H9 (cell line): Measurements from ENCODE around the gene TRPM8. TPM values are rescaled to one million over a fixed set of nuclear protein-coding genes. Genes with fewer than 3 reads are reported as not detected.

Experiments
- DNase-seq: peaks from one replicate; pipeline ENCODE4 v3.0.0-alpha.2; 2017
- H2AFZ ChIP-seq: one replicate; pipeline ENCODE4 v1.6.1; 2013; ENCODE audit warnings: mild to moderate bottlenecking, low read length, control low read depth, moderate library complexity
- H2AK5ac ChIP-seq: 2 replicates; pipeline ENCODE4 v1.6.1; 2013; ENCODE audit warnings: low read length, control low read depth, mixed read lengths; ENCODE audit not compliant: insufficient read length
- H2BK120ac ChIP-seq: one replicate; pipeline ENCODE4 v1.6.1; 2013; ENCODE audit warnings: low read depth, mild to moderate bottlenecking, low read length, control low read depth, inconsistent platforms; ENCODE audit not compliant: poor library complexity, severe bottlenecking
- H2BK12ac ChIP-seq: 2 replicates; pipeline ENCODE4 v1.6.1; 2013; ENCODE audit warnings: low read length, control low read depth, mixed read lengths, low read depth; ENCODE audit not compliant: insufficient read length
- H2BK15ac ChIP-seq: 2 replicates; pipeline ENCODE4 v1.6.1; 2013; ENCODE audit warnings: low read depth, low read length, control low read depth
- H2BK20ac ChIP-seq: one replicate; pipeline ENCODE4 v1.6.1; 2013; ENCODE audit warnings: low read depth, mild to moderate bottlenecking, low read length, control low read depth, inconsistent platforms; ENCODE audit not compliant: poor library complexity, severe bottlenecking
- H2BK5ac ChIP-seq: 2 replicates; pipeline ENCODE4 v1.6.1; 2013; ENCODE audit warnings: low read length, control low read depth, mixed read lengths; ENCODE audit not compliant: insufficient read length
- H3K14ac ChIP-seq: 2 replicates; pipeline ENCODE4 v1.6.1; 2013; ENCODE audit warnings: low read length, control low read depth; ENCODE audit not compliant: insufficient read depth
- H3K18ac ChIP-seq: 2 replicates; pipeline ENCODE4 v1.6.1; 2013; ENCODE audit warnings: low read depth, mild to moderate bottlenecking, mixed read lengths, low read length, control low read depth; ENCODE audit not compliant: insufficient read length
- H3K23ac ChIP-seq: 2 replicates; pipeline ENCODE4 v1.6.1; 2013; ENCODE audit warnings: low read length, control low read depth, mixed read lengths, low read depth; ENCODE audit not compliant: insufficient read length
- H3K23me2 ChIP-seq: 2 replicates; pipeline ENCODE4 v1.6.1; 2013; ENCODE audit warnings: low read depth, mild to moderate bottlenecking, mixed read lengths, low read length, control low read depth; ENCODE audit not compliant: insufficient read length, poor library complexity, severe bottlenecking
- H3K27ac ChIP-seq: 2 replicates; pipeline ENCODE4 v1.5.1; 2013; ENCODE audit warnings: low read length, control low read depth, mixed read lengths, low read depth; ENCODE audit not compliant: insufficient read length
- H3K27me3 ChIP-seq: 2 replicates; pipeline ENCODE4 v1.6.1; 2013; ENCODE audit warnings: low read length, control low read depth, inconsistent platforms; ENCODE audit not compliant: insufficient read depth
- H3K4ac ChIP-seq: 2 replicates; pipeline ENCODE4 v1.6.1; 2013; ENCODE audit warnings: low read depth, mild to moderate bottlenecking, control low read depth, inconsistent platforms, low read length, moderate library complexity
- H3K4me1 ChIP-seq: 2 replicates; pipeline ENCODE4 v1.6.1; 2013; ENCODE audit warnings: low read length, control low read depth, inconsistent platforms; ENCODE audit not compliant: insufficient read depth
- H3K4me2 ChIP-seq: 2 replicates; pipeline ENCODE4 v1.6.1; 2013; ENCODE audit warnings: low read length, control low read depth, mixed read lengths; ENCODE audit not compliant: insufficient read length, insufficient read depth
- H3K56ac ChIP-seq: 2 replicates; pipeline ENCODE4 v1.6.1; 2013; ENCODE audit warnings: low read depth, mild to moderate bottlenecking, mixed read lengths, low read length, control low read depth; ENCODE audit not compliant: insufficient read length
- H3K79me1 ChIP-seq: 2 replicates; pipeline ENCODE4 v1.6.1; 2013; ENCODE audit warnings: low read depth, mild to moderate bottlenecking, moderate library complexity, low read length, control low read depth, inconsistent platforms; ENCODE audit not compliant: insufficient read depth, poor library complexity, severe bottlenecking
- H3K79me2 ChIP-seq: 2 replicates; pipeline ENCODE4 v1.6.1; 2013; ENCODE audit warnings: low read length, control low read depth, inconsistent platforms; ENCODE audit not compliant: insufficient read depth
- H3K9ac ChIP-seq: 2 replicates; pipeline ENCODE4 v1.6.1; 2013; ENCODE audit warnings: low read length, control low read depth, mixed read lengths; ENCODE audit not compliant: insufficient read length; ENCODE audit errors: extremely low read depth
- H3K9me3 ChIP-seq: one replicate; pipeline ENCODE4 v1.6.1; 2013; ENCODE audit warnings: low read depth, low read length, inconsistent platforms; ENCODE audit not compliant: control insufficient read depth
- H3T11ph ChIP-seq: one replicate; pipeline ENCODE4 v1.6.1; 2013; ENCODE audit warnings: mild to moderate bottlenecking, low read length, control low read depth, inconsistent platforms
- H4K20me1 ChIP-seq: one replicate; pipeline ENCODE4 v1.6.1; 2013; ENCODE audit not compliant: control insufficient read depth, insufficient read length, insufficient read depth
- H4K5ac ChIP-seq: 2 replicates; pipeline ENCODE4 v1.6.1; 2013; ENCODE audit warnings: low read depth, mild to moderate bottlenecking, mixed read lengths, low read length, control low read depth; ENCODE audit not compliant: insufficient read length
- H4K8ac ChIP-seq: replicated peaks from 2 replicates; pipeline ENCODE4 v1.6.1; 2013; ENCODE audit warnings: low read length, control low read depth, mixed read lengths, low read depth; ENCODE audit not compliant: insufficient read length
- H4K91ac ChIP-seq: 2 replicates; pipeline ENCODE4 v1.6.1; 2013; ENCODE audit warnings: low read depth, mild to moderate bottlenecking, moderate library complexity, mixed read lengths, low read length, control low read depth; ENCODE audit not compliant: insufficient read length
- H3K27ac Mint-ChIP-seq, 3 experiments: 2 replicates in 2 of 3; 3 replicates in 1 of 3; pipeline ENCODE4 v1.8.0; 2020 to 2021; ENCODE audit warnings: mixed read lengths in 3 of 3, mild to moderate bottlenecking in 1 of 3, moderate library complexity in 1 of 3
- H3K27me3 Mint-ChIP-seq: 2 replicates; pipeline ENCODE4 v1.8.0; 2021; ENCODE audit warnings: low read depth, mild to moderate bottlenecking, moderate library complexity, mixed read lengths
- H3K36me3 Mint-ChIP-seq, 3 experiments: 2 replicates in 2 of 3; 3 replicates in 1 of 3; pipeline ENCODE4 v1.8.0; 2020 to 2021; ENCODE audit warnings: low read depth in 3 of 3, mixed read lengths in 3 of 3; ENCODE audit not compliant: insufficient read depth in 1 of 3
- H3K4me1 Mint-ChIP-seq, 2 experiments: 2 replicates each; pipeline ENCODE4 v1.8.0; 2020; ENCODE audit warnings: mixed read lengths in 2 of 2
- H3K4me3 Mint-ChIP-seq, 2 experiments: 2 replicates in 1 of 2; 3 replicates in 1 of 2; pipeline ENCODE4 v1.8.0; 2020 to 2021; ENCODE audit warnings: mild to moderate bottlenecking in 2 of 2, mixed read lengths in 2 of 2, moderate library complexity in 1 of 2
- H3K9me3 Mint-ChIP-seq, 2 experiments: 2 replicates in 1 of 2; 3 replicates in 1 of 2; pipeline ENCODE4 v1.8.0; 2020; ENCODE audit warnings: mild to moderate bottlenecking in 2 of 2, mixed read lengths in 2 of 2, moderate library complexity in 1 of 2
- CTCF ChIP-seq: fragments of 200-600 bp; sonication (generic); conservative IDR thresholded peaks from 3 replicates; pipeline ENCODE4 v1.8.0; 2021; ENCODE audit warnings: antibody characterized with exemption, mild to moderate bottlenecking
- WGBS: extraction: QIAGEN DNeasy Blood & Tissue Kit; methylation state at CpG from one replicate; pipeline ENCODE4 v1.1.7; 2013; ENCODE audit warnings: missing lambda C conversion rate, low lambda C conversion rate, mixed read lengths; ENCODE audit not compliant: insufficient read length; ENCODE audit errors: extremely low coverage; 5-methylcytosine and 5-hydroxymethylcytosine counted together
- total RNA-seq: library from RNA; stranded (reverse); gene quantifications from 2 replicates; pipeline ENCODE4 v1.2.1, GENCODE V29; 2021

The TRPM8 gene
- total RNA-seq, 1 experiment from 2014 or later = 0.28 TPM

GRCh38 chr2:233929352-233930022 lies 12.3 kb downstream of the TRPM8 start:
- Mint-ChIP-seq H3K27me3 (peaks cover 14% of the 10 kb centered on the region), H3K4me3 (no peak overlapping the region), H3K4me1 (peaks cover 19 to 24% of the 10 kb centered on the region in 2 experiments), H3K27ac (peak overlapping the region in 2 of 3 experiments; percentile 22 to 43; a peak in 2 of 7 replicates), H3K9me3 (no peaks in the 10 kb centered on the region), H3K36me3 (no peaks in the 10 kb centered on the region; a peak in 1 of 7 replicates)
- DNase-seq = peak; percentile 51
- Histone ChIP-seq H4K91ac (no peak overlapping the region), H2BK12ac (no peak overlapping the region), H3T11ph (no peak overlapping the region), H3K56ac (no peak overlapping the region), H2AFZ (no peak overlapping the region), H3K14ac (no peak overlapping the region), H3K18ac (peak overlapping the region; percentile 3), H3K9me3 (no peaks in the 10 kb centered on the region), H2BK20ac (no peak overlapping the region), H3K9ac (no peak overlapping the region), H3K79me2 (no peaks in the 10 kb centered on the region), H2BK15ac (no peak overlapping the region), H3K23me2 (no peaks in the 10 kb centered on the region), H3K4me2 (peak overlapping the region; percentile 23), H4K8ac (no peak overlapping the region), H4K20me1 (no peaks in the 10 kb centered on the region), H2BK5ac (no peak overlapping the region), H2AK5ac (no peak overlapping the region), H3K23ac (no peak overlapping the region), H3K4ac (no peak overlapping the region), H3K27me3 (no peaks in the 10 kb centered on the region), H3K79me1 (no peaks in the 10 kb centered on the region), H2BK120ac (no peak overlapping the region), H3K4me1 (peaks cover 10% of the 10 kb centered on the region; the same call in 1 of the 2 replicates), H3K27ac (no peak overlapping the region), H4K5ac (no peak overlapping the region)
- WGBS = no CpG with 5 or more reads among the region's 4 CpGs
- TF ChIP-seq CTCF = peak; percentile 37; the same call in 2 of the 3 replicates
